Parathyroid adenoma (tissue), 2 donors: ENCODE measurements around the gene SYCP2.

ENCODE experiments used
- H2AFZ ChIP-seq: fragments of 300-600 bp; sonication (generic); one replicate; pipeline ENCODE4 v1.7.0; 2017; ENCODE audit warnings: antibody characterized with exemption, mild to moderate bottlenecking
- H3K27ac ChIP-seq: fragments of 300-600 bp; sonication (generic); one replicate; pipeline ENCODE4 v1.7.0; 2017
- H3K27me3 ChIP-seq: fragments of 300-600 bp; sonication (generic); one replicate; pipeline ENCODE4 v1.7.0; 2017; ENCODE audit warnings: low read length; ENCODE audit not compliant: control insufficient read depth, insufficient read depth
- H3K36me3 ChIP-seq: fragments of 300-600 bp; sonication (generic); one replicate; pipeline ENCODE4 v1.7.0; 2017; ENCODE audit warnings: low read length; ENCODE audit not compliant: control insufficient read depth, insufficient read depth
- H3K4me1 ChIP-seq: fragments of 300-600 bp; sonication (generic); one replicate; pipeline ENCODE4 v1.7.0; 2017; ENCODE audit warnings: control low read depth
- H3K4me2 ChIP-seq: fragments of 300-600 bp; sonication (generic); one replicate; pipeline ENCODE4 v1.7.0; 2017; ENCODE audit warnings: low read length
- H3K4me3 ChIP-seq: fragments of 300-600 bp; sonication (generic); one replicate; pipeline ENCODE4 v1.7.0; 2017; ENCODE audit warnings: low read depth, low read length
- H3K79me2 ChIP-seq: fragments of 300-600 bp; sonication (generic); one replicate; pipeline ENCODE4 v1.7.0; 2017; ENCODE audit warnings: control low read depth
- H3K9ac ChIP-seq: fragments of 300-600 bp; sonication (generic); one replicate; pipeline ENCODE4 v1.7.0; 2017; ENCODE audit warnings: mild to moderate bottlenecking
- H3K9me3 ChIP-seq: fragments of 300-600 bp; sonication (generic); one replicate; pipeline ENCODE4 v1.7.0; 2017; ENCODE audit warnings: low read length; ENCODE audit not compliant: control insufficient read depth
- CTCF ChIP-seq: fragments of 300-600 bp; sonication (generic); IDR thresholded peaks from one replicate; pipeline ENCODE4 v1.7.0; 2017; ENCODE audit warnings: antibody characterized with exemption, mild to moderate bottlenecking
- donor health status: primary hyperparathyroidism.

Gene SYCP2

GRCh38 chr20:59931511-59932312 is 1.7 kb downstream of the SYCP2 start:
- Histone ChIP-seq H3K4me3 (no peak overlapping the region), H3K79me2 (no peaks in the 10 kb centered on the region), H3K4me1 (no peaks in the 10 kb centered on the region), H3K4me2 (no peak overlapping the region), H3K27me3 (no peaks in the 10 kb centered on the region), H3K27ac (no peak overlapping the region), H2AFZ (peak overlapping the region; percentile 38), H3K9ac (no peak overlapping the region), H3K36me3 (no peaks in the 10 kb centered on the region), H3K9me3 (no peaks in the 10 kb centered on the region)
- TF ChIP-seq CTCF, result no peak

GRCh38 chr20:59925899-59926298 is 7.5 kb downstream of the SYCP2 start:
- Histone ChIP-seq H3K36me3 (no peaks in the 10 kb centered on the region), H2AFZ (no peak overlapping the region), H3K79me2 (no peaks in the 10 kb centered on the region), H3K27ac (no peak overlapping the region), H3K4me1 (no peaks in the 10 kb centered on the region), H3K4me2 (no peak overlapping the region), H3K27me3 (no peaks in the 10 kb centered on the region), H3K9me3 (no peaks in the 10 kb centered on the region), H3K9ac (no peak overlapping the region), H3K4me3 (no peak overlapping the region)
- TF ChIP-seq CTCF, result no peak

DNA sequence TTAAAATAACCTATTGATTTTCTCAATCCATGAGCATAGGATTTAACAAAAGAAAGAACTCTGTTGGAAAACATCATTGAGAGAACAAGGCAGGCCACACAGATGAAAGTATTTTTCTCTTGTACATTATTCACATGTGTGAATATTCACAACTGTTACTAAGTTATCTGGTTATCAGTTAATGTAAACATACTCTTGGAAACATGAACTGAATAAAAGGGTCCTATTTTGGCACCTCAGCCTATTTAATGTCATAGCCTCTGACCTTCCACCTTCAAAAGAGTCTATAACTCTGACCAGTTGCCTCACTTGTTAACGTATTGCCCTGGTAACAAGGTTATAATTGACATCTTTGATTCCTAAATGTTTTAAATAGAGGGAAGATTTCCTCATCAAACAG is 8.1 kb downstream of the SYCP2 start:
- Histone ChIP-seq H3K79me2 (no peaks in the 10 kb centered on the region), H3K27ac (no peak overlapping the region), H3K9ac (no peak overlapping the region), H3K4me2 (no peak overlapping the region), H2AFZ (no peak overlapping the region), H3K36me3 (no peaks in the 10 kb centered on the region), H3K4me1 (no peaks in the 10 kb centered on the region), H3K9me3 (no peaks in the 10 kb centered on the region), H3K4me3 (no peak overlapping the region), H3K27me3 (no peaks in the 10 kb centered on the region)
- no peak for TF ChIP-seq CTCF

- Histone ChIP-seq H3K4me3 (no peak overlapping the region), H3K9ac (no peak overlapping the region), H3K9me3 (no peaks in the 10 kb centered on the region), H3K36me3 (no peaks in the 10 kb centered on the region), H3K4me2 (no peak overlapping the region), H2AFZ (no peak overlapping the region), H3K27ac (no peak overlapping the region), H3K79me2 (no peaks in the 10 kb centered on the region), H3K27me3 (no peaks in the 10 kb centered on the region), H3K4me1 (no peaks in the 10 kb centered on the region)
- no peak for TF ChIP-seq CTCF
Observed at GRCh38 chr20:59923514-59923913, 9.9 kb downstream of the SYCP2 start.

DNA sequence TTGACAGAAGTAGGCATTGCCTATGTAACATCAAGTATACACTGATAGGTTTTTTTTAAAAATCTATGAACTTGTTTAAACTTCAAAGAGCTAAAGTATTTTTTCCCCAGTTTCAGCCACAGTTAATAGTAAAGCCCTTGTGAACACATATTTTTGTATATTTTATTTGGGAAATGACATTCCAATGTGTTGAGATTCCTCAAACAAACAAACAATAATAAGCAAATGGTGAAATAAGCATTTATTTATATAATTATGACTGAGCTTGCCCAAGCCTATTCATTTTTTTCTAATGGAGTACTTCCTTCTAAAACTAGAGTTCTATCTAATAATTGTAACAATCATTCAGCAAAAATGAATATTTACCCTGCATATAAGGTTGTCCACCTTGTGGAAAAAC is 12.5 kb downstream of the SYCP2 start:
- Histone ChIP-seq H3K9me3 (no peaks in the 10 kb centered on the region), H3K4me2 (no peak overlapping the region), H2AFZ (no peak overlapping the region), H3K9ac (no peak overlapping the region), H3K4me3 (no peak overlapping the region), H3K27me3 (no peaks in the 10 kb centered on the region), H3K79me2 (no peaks in the 10 kb centered on the region), H3K27ac (no peak overlapping the region), H3K36me3 (no peaks in the 10 kb centered on the region), H3K4me1 (no peaks in the 10 kb centered on the region)
- no peak for TF ChIP-seq CTCF
